Measurements from ENCODE around the gene FOXK1. TPM values are rescaled to one million over a fixed set of nuclear protein-coding genes. Genes with fewer than 3 reads are reported as not detected.

FOXK1 gene
- polyA plus RNA-seq, 3 donors, result 0.33 to 16.8 (median 0.76) TPM

DNA sequence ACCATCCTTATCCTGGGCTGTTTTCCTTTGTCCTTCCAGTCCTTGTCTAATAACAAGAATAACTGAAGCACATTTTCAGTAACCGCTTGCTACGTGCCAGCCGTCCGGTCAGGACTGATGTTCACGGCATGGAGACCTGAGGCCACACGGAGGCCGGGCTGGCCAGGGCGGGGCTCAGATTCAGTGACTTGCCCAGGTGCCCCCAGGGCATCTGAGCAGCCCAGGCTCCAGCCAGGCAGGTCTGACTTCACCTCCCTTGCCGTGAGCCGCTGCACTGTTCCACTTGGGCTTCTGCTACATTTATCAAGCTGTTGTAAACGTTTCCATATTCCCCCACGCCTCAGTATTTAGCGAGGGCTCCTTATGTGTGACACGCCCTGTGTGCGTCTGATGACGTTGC, 49.7 kb downstream of the FOXK1 start:
- intact Hi-C loops (cut with micrococcal nuclease), result no loop called here
- H3K27me3 ChIP-seq (ENCODE audit: control insufficient read depth in 2 of 2, insufficient read depth in 2 of 2, low read length in 2 of 2), result no peaks in the 10 kb centered on the region
- 94% methylated on average over 16 of the region's 16 CpGs for WGBS (ENCODE audit: insufficient coverage)
- peaks cover 35% of the 10 kb centered on the region for H3K4me1 Mint-ChIP-seq
- H4K20me1 ChIP-seq (ENCODE audit: insufficient read depth, low read length), result peaks cover 87% of the 10 kb centered on the region
- H3K27ac ChIP-seq (ENCODE audit: low read depth in 1 of 2, low read length in 2 of 2), result no peak overlapping the region
- TF ChIP-seq, protein P1, sequence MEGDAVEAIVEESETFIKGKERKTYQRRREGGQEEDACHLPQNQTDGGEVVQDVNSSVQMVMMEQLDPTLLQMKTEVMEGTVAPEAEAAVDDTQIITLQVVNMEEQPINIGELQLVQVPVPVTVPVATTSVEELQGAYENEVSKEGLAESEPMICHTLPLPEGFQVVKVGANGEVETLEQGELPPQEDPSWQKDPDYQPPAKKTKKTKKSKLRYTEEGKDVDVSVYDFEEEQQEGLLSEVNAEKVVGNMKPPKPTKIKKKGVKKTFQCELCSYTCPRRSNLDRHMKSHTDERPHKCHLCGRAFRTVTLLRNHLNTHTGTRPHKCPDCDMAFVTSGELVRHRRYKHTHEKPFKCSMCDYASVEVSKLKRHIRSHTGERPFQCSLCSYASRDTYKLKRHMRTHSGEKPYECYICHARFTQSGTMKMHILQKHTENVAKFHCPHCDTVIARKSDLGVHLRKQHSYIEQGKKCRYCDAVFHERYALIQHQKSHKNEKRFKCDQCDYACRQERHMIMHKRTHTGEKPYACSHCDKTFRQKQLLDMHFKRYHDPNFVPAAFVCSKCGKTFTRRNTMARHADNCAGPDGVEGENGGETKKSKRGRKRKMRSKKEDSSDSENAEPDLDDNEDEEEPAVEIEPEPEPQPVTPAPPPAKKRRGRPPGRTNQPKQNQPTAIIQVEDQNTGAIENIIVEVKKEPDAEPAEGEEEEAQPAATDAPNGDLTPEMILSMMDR (IDR thresholded peaks at IDR 0.05), result no peak
- H3K4me1 ChIP-seq (ENCODE audit: control insufficient read depth in 1 of 2, insufficient read depth in 2 of 2, low read length in 2 of 2), result peaks cover 18 to 27% of the 10 kb centered on the region in 2 donors
- no peak overlapping the region for H3K9ac ChIP-seq (ENCODE audit: insufficient read depth, low read length, poor library complexity, severe bottlenecking)
- H3K36me3 ChIP-seq (replicated peaks in 1 of 2; ENCODE audit: control insufficient read depth in 1 of 2, insufficient read depth in 2 of 2, low read length in 2 of 2), result peaks cover 4 to 43% of the 10 kb centered on the region in 2 donors
- H3K79me2 ChIP-seq (ENCODE audit: insufficient read depth, low read length), result peaks cover 100% of the 10 kb centered on the region
- no peak overlapping the region for H2AFZ ChIP-seq (ENCODE audit: insufficient read depth, low read depth, low read length, poor library complexity, severe bottlenecking)
- peaks cover 22 to 48% of the 10 kb centered on the region in 2 donors for H3K36me3 Mint-ChIP-seq
- H3K9me3 Mint-ChIP-seq, result peaks cover 0 to 4% (median 0%) of the 10 kb centered on the region in 7 donors
- peak overlapping the region in 2 of 7 donors; percentile 18 to 37 for H3K27ac Mint-ChIP-seq
- no peak overlapping the region for H3K4me3 ChIP-seq (replicated peaks in 1 of 3; ENCODE audit: low read depth in 2 of 3, low read length in 3 of 3)
- no peaks in the 10 kb centered on the region for H3K9me3 ChIP-seq (replicated peaks in 1 of 2; ENCODE audit: control insufficient read depth in 1 of 2, insufficient read depth in 1 of 2, low read length in 2 of 2)
- no peak overlapping the region for H3K4me3 Mint-ChIP-seq
- H3K4me2 ChIP-seq (replicated peaks; ENCODE audit: extremely low read depth, low read length, poor library complexity, severe bottlenecking), result no peak overlapping the region
- no peaks in the 10 kb centered on the region for H3K27me3 Mint-ChIP-seq (ENCODE audit: low read depth in 3 of 3)
- no peak for DNase-seq

DNA sequence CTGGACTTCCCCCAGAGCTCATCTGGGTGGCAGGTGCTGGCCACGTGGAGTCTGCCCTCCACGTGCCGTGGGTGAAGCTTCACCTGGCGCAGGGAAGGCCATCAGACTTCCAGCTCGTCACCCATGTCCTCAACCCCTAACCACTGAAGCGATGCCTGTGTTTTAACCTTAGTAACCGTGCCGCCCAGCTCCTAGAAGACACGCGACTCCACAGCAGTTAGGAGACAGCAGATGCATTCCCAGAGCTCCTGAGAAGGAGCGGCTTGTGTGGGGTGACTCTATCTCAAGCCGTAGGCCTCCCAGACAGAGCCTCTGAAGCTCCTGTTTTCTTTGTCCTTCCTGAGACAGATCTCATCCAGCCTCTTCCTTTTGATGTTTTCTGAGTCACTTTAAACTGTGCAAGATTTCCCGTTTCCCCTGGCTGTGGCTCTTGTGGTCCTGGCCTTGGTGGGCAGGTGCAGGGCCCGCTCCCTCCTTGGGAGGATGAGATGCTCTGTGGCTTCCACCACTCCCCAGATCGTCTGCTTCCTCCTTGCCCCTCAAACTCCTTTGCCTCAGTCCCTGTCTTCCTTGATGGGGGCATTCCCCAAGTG, 51.9 kb downstream of the FOXK1 start:
- intact Hi-C loops (cut with micrococcal nuclease), result no loop called here
- H3K4me3 Mint-ChIP-seq, result no peak overlapping the region

More for the DNA sequence above, 51.9 kb downstream of the FOXK1 start:
- H3K9me3 ChIP-seq (replicated peaks in 1 of 2; ENCODE audit: control insufficient read depth in 1 of 2, insufficient read depth in 1 of 2, low read length in 2 of 2), result no peaks in the 10 kb centered on the region
- DNase-seq, result no peak
- Mint-ChIP-seq H3K4me1 (peaks cover 50% of the 10 kb centered on the region), H3K27ac (peak overlapping the region in 6 of 7 donors; percentile 10 to 50 (median 38)), H3K27me3 (ENCODE audit: low read depth in 3 of 3) (no peaks in the 10 kb centered on the region), H3K9me3 (peaks cover 0 to 4% (median 0%) of the 10 kb centered on the region in 7 donors), H3K36me3 (peaks cover 24 to 39% of the 10 kb centered on the region in 2 donors)
- no peak overlapping the region for H2AFZ ChIP-seq (ENCODE audit: insufficient read depth, low read depth, low read length, poor library complexity, severe bottlenecking)
- no peak overlapping the region for H3K4me2 ChIP-seq (replicated peaks; ENCODE audit: extremely low read depth, low read length, poor library complexity, severe bottlenecking)
- H3K27ac ChIP-seq (ENCODE audit: low read depth in 1 of 2, low read length in 2 of 2), result peak overlapping the region in 1 of 2 donors; percentile 37
- no peak overlapping the region for H3K9ac ChIP-seq (ENCODE audit: insufficient read depth, low read length, poor library complexity, severe bottlenecking)
- H4K20me1 ChIP-seq (ENCODE audit: insufficient read depth, low read length), result peaks cover 91% of the 10 kb centered on the region
- WGBS (ENCODE audit: insufficient coverage), result 43% methylated on average over 11 of the region's 15 CpGs
- H3K4me1 ChIP-seq (ENCODE audit: control insufficient read depth in 1 of 2, insufficient read depth in 2 of 2, low read length in 2 of 2), result peaks cover 25 to 39% of the 10 kb centered on the region in 2 donors
- TF ChIP-seq, protein P1 (IDR thresholded peaks at IDR 0.05), result no peak
- peaks cover 98% of the 10 kb centered on the region for H3K79me2 ChIP-seq (ENCODE audit: insufficient read depth, low read length)
- no peak overlapping the region for H3K4me3 ChIP-seq (replicated peaks in 1 of 3; ENCODE audit: low read depth in 2 of 3, low read length in 3 of 3)
- H3K27me3 ChIP-seq (ENCODE audit: control insufficient read depth in 2 of 2, insufficient read depth in 2 of 2, low read length in 2 of 2), result no peaks in the 10 kb centered on the region
- peaks cover 0 to 33% of the 10 kb centered on the region in 2 donors for H3K36me3 ChIP-seq (replicated peaks in 1 of 2; ENCODE audit: control insufficient read depth in 1 of 2, insufficient read depth in 2 of 2, low read length in 2 of 2)
